HG03469 (cell line): ENCODE data around the gene WASHC4.

ENCODE experiments used
- ATAC-seq: cut with Tn5 transposase; IDR thresholded peaks from one replicate; pipeline ENCODE4 v1.9.1; 2021; ENCODE audit warnings: mild to moderate bottlenecking, moderate library complexity, moderate number of reproducible peaks; ENCODE audit not compliant: unreplicated experiment

Gene WASHC4

DNA sequence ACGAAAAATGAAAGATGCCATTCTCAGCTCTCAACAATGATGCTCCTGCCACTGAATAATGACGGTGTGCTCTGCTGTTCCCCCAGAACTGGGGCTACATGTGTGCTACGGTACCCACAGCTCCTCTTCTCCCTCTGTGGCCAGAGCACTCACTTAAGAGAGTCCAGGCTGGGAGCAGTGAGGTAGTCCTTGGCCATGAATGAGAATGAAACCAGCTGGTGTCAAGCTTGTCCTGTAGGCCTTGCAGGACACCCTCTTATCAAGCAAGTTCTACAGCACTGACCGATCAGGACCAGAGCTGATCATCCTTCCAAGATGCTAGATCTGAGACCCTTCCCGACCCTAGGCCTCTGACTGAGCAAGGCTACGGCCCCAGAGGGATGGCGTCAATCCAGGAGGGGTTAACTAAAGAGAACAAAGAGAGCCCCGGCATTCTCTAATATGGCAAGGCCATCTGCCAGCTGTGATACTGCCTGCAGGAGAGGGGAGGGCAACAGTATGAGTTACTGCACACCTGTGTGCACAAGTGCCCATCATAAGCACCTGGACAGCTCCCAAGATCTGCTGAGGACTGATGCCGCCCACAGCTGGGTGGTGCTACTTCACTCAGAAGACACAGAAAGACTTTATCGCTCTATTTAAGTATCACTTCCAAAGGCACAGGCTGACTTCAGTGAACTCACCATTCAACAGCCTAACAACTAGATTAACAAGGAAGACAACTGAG is 98.0 kb downstream of the WASHC4 start:
- no peak for ATAC-seq

DNA sequence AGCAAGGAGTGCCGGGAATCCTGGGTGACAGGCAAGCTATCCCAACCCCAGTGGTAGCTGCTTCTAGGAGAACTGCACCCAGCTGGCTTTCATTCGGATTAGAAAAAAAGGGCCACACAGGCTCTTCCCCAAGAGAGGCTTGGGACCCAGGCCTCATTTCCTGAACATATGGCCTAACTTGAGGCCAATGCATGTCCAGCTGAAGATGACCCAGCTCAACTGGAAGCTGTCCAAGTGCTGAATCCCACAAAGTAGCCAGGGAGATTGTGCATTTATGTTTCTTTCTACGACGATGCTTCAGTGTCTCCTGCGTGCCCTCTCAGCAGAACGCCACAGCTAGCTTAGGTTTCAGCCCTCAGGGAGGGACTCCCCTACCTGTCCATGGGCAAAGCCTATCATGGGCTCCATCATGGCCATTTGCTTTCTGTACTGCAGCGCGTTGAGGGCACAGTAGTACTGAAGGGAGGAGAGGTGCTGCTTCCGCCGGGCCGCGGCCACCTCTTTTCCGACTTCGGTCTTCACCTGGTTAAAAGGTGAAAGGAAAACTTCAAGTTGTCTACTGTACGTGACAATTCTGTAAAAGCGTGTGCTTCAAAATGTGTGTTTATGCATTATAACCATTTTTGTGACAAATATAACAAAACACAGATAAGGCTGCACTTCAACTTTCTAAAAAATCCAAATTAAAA is 99.3 kb downstream of the WASHC4 start:
- ATAC-seq, result no peak

GRCh38 chr12:105209091-105209490 is 101.6 kb downstream of the WASHC4 start:
- ATAC-seq, result no peak

DNA sequence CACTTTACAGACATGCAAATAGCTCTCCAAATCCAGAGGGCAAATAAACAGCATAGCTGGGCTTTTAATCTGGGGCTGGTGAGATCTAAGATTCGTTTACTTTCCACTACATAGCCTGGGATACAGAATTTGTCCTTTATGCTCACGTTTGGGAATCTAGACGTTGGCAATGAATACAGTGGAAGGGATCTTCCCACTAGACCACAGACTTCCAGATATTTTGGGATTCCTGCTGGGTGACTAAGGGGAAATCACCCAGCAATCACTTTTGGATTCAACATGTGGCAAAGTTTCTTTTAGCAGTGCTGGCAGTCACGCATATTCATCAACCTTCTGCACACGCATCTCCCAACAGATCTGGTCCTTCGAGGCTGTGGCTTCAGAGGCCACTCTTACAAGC is 104.9 kb downstream of the WASHC4 start:
- no peak for ATAC-seq

DNA sequence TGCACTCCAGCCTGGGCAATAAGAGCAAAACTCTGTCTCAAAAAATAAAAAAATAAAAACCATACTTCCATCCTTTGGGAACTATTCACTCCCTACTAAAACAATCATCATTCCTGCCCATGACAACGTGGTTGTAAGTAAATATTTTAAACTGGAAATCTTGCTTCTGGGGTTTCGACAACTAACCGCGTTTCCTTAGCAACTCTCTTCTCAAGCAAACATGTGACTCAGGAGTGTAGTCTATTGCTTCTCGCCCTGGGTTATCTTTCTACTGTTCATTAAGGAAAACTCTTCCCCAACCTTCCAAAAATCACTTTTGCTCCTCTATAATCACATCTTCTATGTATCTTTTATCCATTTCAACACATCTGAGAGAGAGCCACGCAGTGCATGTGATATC is 106.6 kb downstream of the WASHC4 start:
- ATAC-seq, result no peak

DNA sequence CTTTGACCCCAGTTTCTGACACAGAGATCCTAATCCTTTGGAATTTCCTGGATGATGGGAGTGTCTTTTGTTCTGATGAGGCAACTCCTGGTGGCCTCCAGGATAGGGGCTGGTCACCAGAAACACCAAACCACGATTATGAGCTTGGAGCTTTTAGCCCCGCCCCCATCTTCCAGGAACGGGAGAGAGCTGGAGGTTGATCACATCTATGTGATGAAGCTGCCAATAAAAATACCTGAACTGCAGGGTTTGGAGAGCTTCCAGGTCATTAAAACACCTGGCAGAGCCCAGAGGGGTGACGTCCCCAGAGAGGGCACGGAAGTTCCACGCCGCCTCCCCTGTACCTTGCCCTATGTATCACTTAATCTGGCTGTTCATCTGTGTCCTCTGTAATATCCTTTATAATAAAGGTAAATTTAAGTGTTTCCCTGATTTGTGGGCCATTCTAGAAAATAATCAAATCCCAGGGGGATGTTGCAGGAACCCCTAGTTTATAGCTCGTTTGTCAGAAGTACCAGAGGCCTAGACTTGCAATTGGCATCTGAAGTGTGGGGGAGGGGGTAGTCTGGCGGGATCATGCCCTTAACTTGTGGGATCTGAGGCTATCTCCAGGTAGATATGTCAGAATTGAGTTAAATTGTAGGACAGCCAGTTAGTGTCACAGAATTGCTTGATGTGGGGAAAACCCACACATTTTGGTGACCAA is 107.3 kb downstream of the WASHC4 start:
- no peak for ATAC-seq

- no peak for ATAC-seq
Measured at GRCh38 chr12:105218434-105218833, 110.9 kb downstream of the WASHC4 start.
